Measurements from ENCODE around the gene TNFAIP8.
"Not testable (repeated sequence)": the region's sequence is repeated elsewhere in the genome, so short reads cannot be mapped to it uniquely, and the experiment has no call there.

Gene TNFAIP8

GRCh38 chr5:119393201-119393691 is 37.4 kb downstream of the TNFAIP8 start:
- no peak for DNase-seq (ENCODE audit: low read depth in 2 of 3, low spot score in 2 of 3)

GRCh38 chr5:119393746-119394145 is 37.9 kb downstream of the TNFAIP8 start:
- DNase-seq (ENCODE audit: low read depth in 2 of 3, low spot score in 2 of 3) = no peak

- no peak for DNase-seq (ENCODE audit: low read depth in 2 of 3, low spot score in 2 of 3)
These were observed 39.4 kb downstream of the TNFAIP8 start for GRCh38 chr5:119395080-119395836.

GRCh38 chr5:119396030-119396664 is 40.3 kb downstream of the TNFAIP8 start:
- DNase-seq (ENCODE audit: low read depth in 2 of 3, low spot score in 2 of 3) = no peak

- DNase-seq (ENCODE audit: low read depth in 2 of 3, low spot score in 2 of 3) = no peak
These were observed 41.9 kb downstream of the TNFAIP8 start for GRCh38 chr5:119397518-119398380.

- DNase-seq (ENCODE audit: low read depth in 2 of 3, low spot score in 2 of 3) = no peak
These were observed 43.1 kb downstream of the TNFAIP8 start for GRCh38 chr5:119398727-119399466.

- DNase-seq (ENCODE audit: low read depth in 2 of 3, low spot score in 2 of 3) = no peak
These were observed 44.4 kb downstream of the TNFAIP8 start for GRCh38 chr5:119400245-119400644.

- DNase-seq (ENCODE audit: low read depth in 2 of 3, low spot score in 2 of 3) = no peak
These were observed 46.3 kb downstream of the TNFAIP8 start for GRCh38 chr5:119402081-119402480.

GRCh38 chr5:119402555-119402954 is 46.7 kb downstream of the TNFAIP8 start:
- no peak for DNase-seq (ENCODE audit: low read depth in 2 of 3, low spot score in 2 of 3)

GRCh38 chr5:119404033-119404432 is 48.2 kb downstream of the TNFAIP8 start:
- DNase-seq (ENCODE audit: low read depth in 2 of 3, low spot score in 2 of 3) = no peak

- DNase-seq (ENCODE audit: low read depth in 2 of 3, low spot score in 2 of 3) = no peak
These were observed 49.6 kb downstream of the TNFAIP8 start for GRCh38 chr5:119405419-119405818.

- DNase-seq (ENCODE audit: low read depth in 2 of 3, low spot score in 2 of 3) = no peak
These were observed 50.8 kb downstream of the TNFAIP8 start for GRCh38 chr5:119406551-119407110.

GRCh38 chr5:119409235-119409815 is 53.5 kb downstream of the TNFAIP8 start:
- no peak for DNase-seq (ENCODE audit: low read depth in 2 of 3, low spot score in 2 of 3)

- DNase-seq (ENCODE audit: low read depth in 2 of 3, low spot score in 2 of 3) = no peak
These were observed 54.8 kb downstream of the TNFAIP8 start for GRCh38 chr5:119410448-119411159.

GRCh38 chr5:119411361-119412278 is 55.8 kb downstream of the TNFAIP8 start:
- DNase-seq (ENCODE audit: low read depth in 2 of 3, low spot score in 2 of 3) = no peak

- no peak for DNase-seq (ENCODE audit: low read depth in 2 of 3, low spot score in 2 of 3)
These were observed 56.7 kb downstream of the TNFAIP8 start for GRCh38 chr5:119412279-119413227.

GRCh38 chr5:119414124-119414734 is 58.4 kb downstream of the TNFAIP8 start:
- not testable (repeated sequence) for DNase-seq (ENCODE audit: low read depth in 2 of 3, low spot score in 2 of 3)

Data from activated CD8-positive, alpha-beta memory T cell treated with anti-CD3 and anti-CD28 coated beads for 48 hours (primary cell).